Muscle of leg (tissue), 11 donors: ENCODE measurements around the gene RPL28. TPM values are rescaled to one million over a fixed set of nuclear protein-coding genes. Genes with fewer than 3 reads are reported as not detected.
"Not testable (repeated sequence)": the region's sequence is repeated elsewhere in the genome, so short reads cannot be mapped to it uniquely, and the experiment has no call there.

Experiments
- DNase-seq: peaks from one replicate; pipeline ENCODE4 v3.0.0; 2013
- H3K27ac ChIP-seq: one replicate; pipeline ENCODE4 v1.5.1; 2013; ENCODE audit warnings: mild to moderate bottlenecking, low read length, control low read depth
- H3K27me3 ChIP-seq: one replicate; pipeline ENCODE4 v1.6.1; 2013; ENCODE audit warnings: low read length; ENCODE audit not compliant: control insufficient read depth, insufficient read depth
- H3K36me3 ChIP-seq: one replicate; pipeline ENCODE4 v1.6.1; 2013; ENCODE audit warnings: low read length; ENCODE audit not compliant: control insufficient read depth, insufficient read depth
- H3K4me1 ChIP-seq: one replicate; pipeline ENCODE4 v1.6.1; 2013; ENCODE audit warnings: low read length; ENCODE audit not compliant: control insufficient read depth, insufficient read depth
- H3K4me3 ChIP-seq: one replicate; pipeline ENCODE4 v1.5.1; 2013; ENCODE audit warnings: low read length, control low read depth
- H3K9me3 ChIP-seq: replicated peaks from 2 replicates; pipeline ENCODE4 v1.6.1; 2013; ENCODE audit warnings: low read depth, low read length; ENCODE audit not compliant: control insufficient read depth
- WGBS: methylation state at CpG from one replicate; pipeline ENCODE4 v1.1.5; 2013; ENCODE audit warnings: missing lambda C conversion rate; ENCODE audit not compliant: insufficient coverage; 5-methylcytosine and 5-hydroxymethylcytosine counted together
- polyA plus RNA-seq, 8 donors: library from polyadenylated mRNA; unstranded; fragments of 120-200 nt; gene quantifications; one replicate each; pipeline versions ENCODE4 v1.2.1 to v1.2.3, GENCODE V29; 2013; ENCODE audit warnings: inconsistent platforms in 1 of 8, low replicate concordance in 1 of 8; ENCODE audit not compliant: insufficient read length in 8 of 8, insufficient read depth in 1 of 8
- total RNA-seq: library from RNA; stranded (reverse); fragments of 120-200 nt; gene quantifications from one replicate; pipeline ENCODE4 v1.2.4, GENCODE V29; 2013

RPL28 gene
- total and polyA plus RNA-seq, 9 donors: 463 to 2,410 (median 1,826) TPM

DNA sequence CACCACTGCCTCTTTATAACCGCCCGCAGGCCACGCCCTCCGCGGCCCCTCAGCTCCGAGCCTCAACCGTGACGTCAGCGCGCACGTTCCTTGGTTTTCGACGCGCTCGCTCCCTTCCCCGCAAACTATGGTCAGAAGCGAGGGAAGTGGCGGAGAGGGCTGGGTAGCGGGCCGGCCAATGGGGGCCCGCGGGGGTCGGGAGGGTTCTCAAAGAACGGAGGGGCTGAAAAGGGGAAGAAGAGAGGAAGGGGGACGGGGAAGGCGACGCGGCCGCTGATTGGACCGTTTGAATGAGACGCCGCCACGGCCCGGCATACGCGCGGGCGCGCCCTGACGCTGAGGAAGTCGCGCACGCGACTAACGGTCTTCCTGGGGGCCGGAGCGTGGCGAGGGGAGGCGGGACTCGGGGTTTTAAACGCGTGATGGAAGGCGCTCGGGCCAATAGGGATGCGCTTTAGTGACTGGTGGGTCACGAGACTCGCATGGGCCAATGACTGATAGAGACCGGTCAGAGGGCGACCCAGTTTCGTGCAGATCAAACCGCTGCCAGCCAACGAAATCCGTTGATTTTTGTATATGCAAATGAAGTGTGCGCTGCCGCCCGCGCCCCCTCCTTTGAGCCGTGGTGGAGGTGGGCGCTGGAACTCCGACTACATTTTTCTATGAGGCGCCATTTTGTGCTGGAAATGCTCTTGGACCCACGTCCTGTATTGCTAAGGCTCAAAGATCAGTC, 22.2 kb downstream of the RPL28 start:
- WGBS: under 1% methylated on average over 62 of the region's 72 CpGs

GRCh38 chr19:55408533-55408872, 22.8 kb downstream of the RPL28 start:
- peaks cover 25% of the 10 kb centered on the region for H3K4me1 ChIP-seq
- peaks cover 23% of the 10 kb centered on the region for H3K36me3 ChIP-seq
- DNase-seq: no peak
- H3K27me3 ChIP-seq: no peaks in the 10 kb centered on the region
- no peaks in the 10 kb centered on the region for H3K9me3 ChIP-seq
- H3K27ac ChIP-seq: peak overlapping the region; percentile 100
- peak overlapping the region; percentile 41 for H3K4me3 ChIP-seq
- 63% methylated on average over 6 of the region's 9 CpGs for WGBS

More for the DNA sequence above, 22.2 kb downstream of the RPL28 start:
- peak; percentile 100 for DNase-seq
- Histone ChIP-seq H3K36me3 (peaks cover 28% of the 10 kb centered on the region), H3K4me3 (peak overlapping the region; percentile 58), H3K27ac (peak overlapping the region; percentile 100), H3K27me3 (no peaks in the 10 kb centered on the region), H3K9me3 (no peaks in the 10 kb centered on the region), H3K4me1 (peaks cover 25% of the 10 kb centered on the region)

DNA sequence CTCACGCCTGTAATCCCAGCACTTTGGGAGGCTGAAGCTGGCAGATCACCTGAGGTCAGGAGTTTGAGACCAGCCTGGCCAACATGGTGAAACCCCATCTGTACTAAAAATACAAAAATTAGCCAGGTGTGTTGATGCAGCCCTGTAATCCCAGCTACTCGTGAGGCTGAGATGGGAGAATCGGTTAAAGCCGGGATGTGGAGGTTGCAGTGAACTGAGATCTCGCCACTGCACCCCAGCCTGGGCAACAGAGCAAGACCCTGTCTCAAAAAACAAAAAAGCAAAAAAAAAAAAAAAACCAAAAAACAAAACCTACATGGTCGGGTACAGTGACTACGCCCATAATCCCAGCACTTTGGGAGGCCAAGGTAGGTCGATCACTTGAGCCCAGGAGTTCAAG, 23.4 kb downstream of the RPL28 start:
- H3K4me3 ChIP-seq, H3K27me3 ChIP-seq, H3K9me3 ChIP-seq, H3K27ac ChIP-seq, DNase-seq: not testable (repeated sequence)
- WGBS: 76% methylated on average over 4 of the region's 8 CpGs
- H3K36me3 ChIP-seq: peaks cover 19% of the 10 kb centered on the region
- peaks cover 25% of the 10 kb centered on the region for H3K4me1 ChIP-seq

- 100% methylated on average over 1 of the region's 2 CpGs for WGBS
- H3K4me3 ChIP-seq: no peak overlapping the region
These were observed 24.4 kb downstream of the RPL28 start for GRCh38 chr19:55410168-55410567.

DNA sequence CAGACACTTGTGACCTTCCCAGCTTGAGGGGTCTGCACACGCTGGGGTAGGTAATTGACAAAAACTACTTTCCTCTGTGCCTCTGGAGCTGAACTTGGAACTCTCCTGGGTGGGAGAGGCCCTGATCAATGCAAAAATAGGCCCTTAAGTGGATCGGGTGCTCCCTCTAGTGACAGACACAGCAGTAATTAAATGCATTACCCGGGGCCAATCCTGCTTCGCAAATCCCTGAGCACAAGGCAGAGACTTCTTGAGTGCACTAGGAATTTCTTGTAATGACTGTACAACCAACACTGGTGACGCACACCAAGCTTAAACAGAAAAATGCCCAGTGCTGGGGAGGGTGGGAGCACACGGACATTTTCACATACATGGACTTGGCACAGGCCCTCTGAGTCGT, 32.5 kb downstream of the RPL28 start:
- DNase-seq: peak; percentile 87
- WGBS: 12% methylated on average over 3 of the region's 7 CpGs

More at GRCh38 chr19:55410168-55410567, 24.4 kb downstream of the RPL28 start:
- Histone ChIP-seq H3K4me1 (peaks cover 25% of the 10 kb centered on the region), H3K27me3 (peaks cover 3% of the 10 kb centered on the region), H3K9me3 (no peaks in the 10 kb centered on the region), H3K36me3 (peaks cover 13% of the 10 kb centered on the region), H3K27ac (no peak overlapping the region)
- no peak for DNase-seq

GRCh38 chr19:55419103-55419502, 33.4 kb downstream of the RPL28 start:
- Histone ChIP-seq H3K36me3 (no peaks in the 10 kb centered on the region), H3K4me1 (no peaks in the 10 kb centered on the region), H3K27me3 (peaks cover 15% of the 10 kb centered on the region), H3K4me3 (no peak overlapping the region), H3K27ac (no peak overlapping the region), H3K9me3 (no peaks in the 10 kb centered on the region)
- no peak for DNase-seq
- WGBS: 63% methylated on average over 4 of the region's 5 CpGs

More for the DNA sequence above, 32.5 kb downstream of the RPL28 start:
- no peak overlapping the region for H3K27ac ChIP-seq
- no peaks in the 10 kb centered on the region for H3K36me3 ChIP-seq
- H3K27me3 ChIP-seq: peaks cover 10% of the 10 kb centered on the region
- H3K4me3 ChIP-seq: no peak overlapping the region
- no peaks in the 10 kb centered on the region for H3K4me1 ChIP-seq
- H3K9me3 ChIP-seq: no peaks in the 10 kb centered on the region

DNA sequence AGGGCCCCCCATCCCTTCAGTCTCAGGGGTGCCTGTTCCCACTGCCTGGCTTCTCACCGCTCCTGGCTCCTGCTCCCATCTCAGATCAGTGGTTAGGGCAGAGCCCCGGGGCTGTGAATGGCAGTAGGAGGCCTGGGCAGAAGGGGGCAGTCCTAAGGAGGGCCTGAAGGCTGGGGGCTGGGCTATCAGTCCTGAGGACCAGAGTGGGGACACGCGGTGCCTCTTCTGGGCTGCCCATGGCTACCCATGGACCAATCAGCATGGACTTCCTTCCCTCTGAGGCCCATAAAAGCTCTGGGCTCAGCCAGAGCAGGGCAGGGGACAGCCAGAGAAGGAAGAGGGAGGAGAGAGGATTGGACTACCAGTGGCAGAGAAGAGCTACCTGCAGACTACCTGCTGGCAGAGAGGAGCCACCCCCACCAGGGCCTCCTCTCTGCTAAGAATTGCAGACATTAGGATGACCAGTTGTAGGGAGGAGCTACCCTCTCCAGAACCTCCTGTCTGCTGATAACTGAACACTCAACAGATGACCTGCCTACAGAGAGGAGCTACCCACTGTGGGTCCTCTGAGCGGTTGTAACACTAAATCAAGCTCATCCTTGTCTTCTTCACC, 34.0 kb downstream of the RPL28 start:
- H3K36me3 ChIP-seq: no peaks in the 10 kb centered on the region
- H3K4me1 ChIP-seq: no peaks in the 10 kb centered on the region
- no peaks in the 10 kb centered on the region for H3K9me3 ChIP-seq
- no peak overlapping the region for H3K27ac ChIP-seq
- DNase-seq: no peak
- WGBS: 49% methylated on average over 4 of the region's 5 CpGs
- H3K4me3 ChIP-seq: no peak overlapping the region
- peaks cover 17% of the 10 kb centered on the region for H3K27me3 ChIP-seq

GRCh38 chr19:55421281-55421680, 35.5 kb downstream of the RPL28 start:
- H3K27ac ChIP-seq, H3K4me3 ChIP-seq, H3K4me1 ChIP-seq, H3K36me3 ChIP-seq, H3K9me3 ChIP-seq, DNase-seq: not testable (repeated sequence)
- H3K27me3 ChIP-seq: peaks cover 18% of the 10 kb centered on the region
- WGBS: 56% methylated on average over 1 of the region's 4 CpGs

DNA sequence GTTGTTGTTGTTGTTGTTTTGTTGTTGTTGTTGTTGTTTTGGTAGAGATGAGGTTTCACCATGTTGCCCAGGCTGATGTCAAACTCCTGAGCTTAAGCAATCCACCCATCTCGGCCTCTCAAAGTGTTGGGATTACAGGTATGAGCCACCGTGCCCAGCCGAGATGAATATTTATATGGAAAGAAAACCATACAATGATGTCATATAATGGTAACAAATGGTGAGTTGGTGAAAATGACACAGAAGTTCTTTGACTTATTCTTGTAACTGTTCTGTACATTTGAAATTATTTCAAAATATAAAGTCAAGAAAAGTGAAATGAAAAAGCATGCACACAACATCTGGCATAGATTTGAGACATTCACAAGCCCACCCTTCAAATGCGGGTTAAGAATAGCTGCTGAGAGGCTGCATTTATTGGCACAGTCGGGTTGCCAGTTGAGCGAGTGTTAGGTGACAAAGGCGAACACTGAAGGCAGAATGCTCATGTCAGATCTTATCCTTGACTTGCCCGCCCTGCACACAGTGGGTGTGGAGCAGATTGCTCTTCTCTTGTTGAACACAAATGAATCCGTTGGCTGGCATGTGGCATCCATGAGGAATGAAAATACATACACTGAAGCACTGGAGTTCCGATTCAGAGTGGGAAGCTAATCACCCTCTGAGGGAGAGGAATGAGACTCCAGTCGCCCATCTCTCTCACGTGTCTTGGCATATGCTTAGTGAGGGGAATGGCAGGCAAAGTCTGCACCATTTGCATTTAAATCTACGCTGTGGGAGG, 37.7 kb downstream of the RPL28 start:
- H3K9me3 ChIP-seq: no peaks in the 10 kb centered on the region
- H3K4me3 ChIP-seq: no peak overlapping the region
- H3K4me1 ChIP-seq: no peaks in the 10 kb centered on the region
- 44% methylated on average over 4 of the region's 13 CpGs for WGBS
- no peak for DNase-seq
- H3K27me3 ChIP-seq: peaks cover 18% of the 10 kb centered on the region
- H3K36me3 ChIP-seq: no peaks in the 10 kb centered on the region
- H3K27ac ChIP-seq: no peak overlapping the region

DNA sequence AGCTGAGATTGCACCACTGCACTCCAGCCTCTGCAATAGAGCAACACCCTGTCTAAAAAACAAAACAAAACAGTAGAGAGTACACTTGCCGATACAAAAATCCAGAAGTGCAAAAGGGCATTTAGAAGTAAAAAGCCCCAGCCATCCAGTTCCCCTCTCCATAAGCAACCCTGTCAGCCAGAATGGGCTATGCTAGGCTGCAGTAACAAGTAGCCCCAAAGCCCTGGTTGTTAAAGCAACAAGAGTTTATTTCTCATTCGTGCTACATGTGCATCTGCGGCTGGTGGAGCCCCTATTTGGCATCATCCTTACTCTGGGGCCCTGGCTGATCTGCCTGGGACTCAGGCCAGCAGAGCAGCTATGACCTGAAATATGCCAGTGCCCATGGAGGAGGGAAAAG, 38.8 kb downstream of the RPL28 start:
- no peaks in the 10 kb centered on the region for H3K36me3 ChIP-seq
- no peaks in the 10 kb centered on the region for H3K9me3 ChIP-seq
- DNase-seq: no peak
- no peak overlapping the region for H3K27ac ChIP-seq
- no peak overlapping the region for H3K4me3 ChIP-seq
- 82% methylated on average over 3 of the region's 3 CpGs for WGBS
- no peaks in the 10 kb centered on the region for H3K4me1 ChIP-seq
- H3K27me3 ChIP-seq: peaks cover 25% of the 10 kb centered on the region
